Mononuclear cell (primary cell): ENCODE results near the gene AKR7A2. TPM values are rescaled to one million over a fixed set of nuclear protein-coding genes. Genes with fewer than 3 reads are reported as not detected.
A peak's percentile ranks its signal among the peaks of the same experiment; 100 is the strongest.

Experiments
- H3K27me3 ChIP-seq: 2 replicates; pipeline ENCODE4 v1.6.0; 2011; ENCODE audit warnings: low read length, control low read depth; ENCODE audit not compliant: insufficient read depth
- H3K4me1 ChIP-seq: 2 replicates; pipeline ENCODE4 v1.5.1; 2011; ENCODE audit warnings: mild to moderate bottlenecking, low read length, control low read depth; ENCODE audit not compliant: insufficient read depth
- H3K4me3 ChIP-seq: 2 replicates; pipeline ENCODE4 v1.5.1; 2011; ENCODE audit warnings: mild to moderate bottlenecking, low read length, moderate library complexity
- H3K9me3 ChIP-seq: 2 replicates; pipeline ENCODE4 v1.5.1; 2011; ENCODE audit warnings: low read depth, mild to moderate bottlenecking, control low read depth, low read length
- total RNA-seq: library from RNA; depleted of rRNA; stranded (reverse); fragments of >200 nt; gene quantifications from one replicate; pipeline ENCODE4 v1.2.3, GENCODE V29; 2012

AKR7A2 gene
- total RNA-seq, 1 donor: 17.8 TPM

DNA sequence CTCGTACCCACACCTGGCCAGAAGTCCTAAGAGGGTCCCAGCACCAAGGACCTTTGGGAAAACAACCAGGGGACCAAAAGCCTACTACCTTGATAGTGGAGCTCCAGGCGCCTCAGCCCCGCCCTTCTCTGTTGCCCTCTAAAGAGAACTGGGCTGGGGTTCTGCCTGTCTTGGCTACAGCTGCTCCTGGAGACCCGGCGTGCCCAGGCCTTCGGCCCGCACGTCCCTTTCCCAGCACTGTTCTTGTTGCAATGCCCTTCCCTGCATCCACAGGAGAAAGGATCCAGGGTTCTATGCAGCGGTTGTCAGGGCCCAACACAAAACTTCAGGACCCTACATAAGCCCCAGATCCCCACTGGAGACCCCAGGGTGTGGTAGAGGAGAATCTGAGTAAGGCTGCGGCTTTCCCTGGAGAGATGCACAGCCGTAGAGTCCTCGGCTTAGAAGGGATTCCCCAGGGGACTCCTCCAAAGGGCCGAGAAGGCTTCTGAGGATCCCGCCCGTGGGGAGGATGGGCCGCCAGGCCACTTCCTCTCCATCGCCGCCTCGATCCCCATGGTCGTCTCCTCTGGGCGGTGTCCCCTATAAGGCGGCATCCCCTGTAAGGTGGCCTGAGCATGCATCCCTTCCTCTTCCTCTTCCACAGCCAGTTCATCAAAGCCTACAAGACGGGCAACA, 12.2 kb upstream of the AKR7A2 start:
- Histone ChIP-seq H3K9me3 (no peaks in the 10 kb centered on the region), H3K4me1 (peaks cover 13% of the 10 kb centered on the region), H3K4me3 (no peak overlapping the region), H3K27me3 (no peaks in the 10 kb centered on the region)

DNA sequence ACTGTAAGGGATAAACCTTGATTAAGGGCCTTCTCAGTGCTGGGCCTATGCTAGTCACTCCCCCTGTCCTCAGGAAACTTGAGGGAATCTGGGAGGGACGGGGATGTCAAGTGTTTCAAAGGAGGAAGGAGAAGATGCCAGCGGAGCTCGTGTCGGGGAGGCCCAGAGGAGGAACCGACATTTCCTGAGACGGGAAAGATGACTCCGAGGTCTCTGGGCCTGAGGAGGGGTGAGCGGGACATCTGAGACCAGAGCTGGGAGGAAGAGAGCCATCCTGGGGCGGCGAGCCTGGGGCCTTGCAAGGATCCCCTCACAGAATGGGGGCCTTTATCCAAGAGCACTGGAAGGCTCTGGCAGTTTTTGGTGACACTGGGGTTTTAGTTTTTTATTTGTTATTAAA, 10.5 kb upstream of the AKR7A2 start:
- Histone ChIP-seq H3K4me3 (no peak overlapping the region), H3K4me1 (peaks cover 20% of the 10 kb centered on the region), H3K9me3 (no peaks in the 10 kb centered on the region), H3K27me3 (no peaks in the 10 kb centered on the region)

DNA sequence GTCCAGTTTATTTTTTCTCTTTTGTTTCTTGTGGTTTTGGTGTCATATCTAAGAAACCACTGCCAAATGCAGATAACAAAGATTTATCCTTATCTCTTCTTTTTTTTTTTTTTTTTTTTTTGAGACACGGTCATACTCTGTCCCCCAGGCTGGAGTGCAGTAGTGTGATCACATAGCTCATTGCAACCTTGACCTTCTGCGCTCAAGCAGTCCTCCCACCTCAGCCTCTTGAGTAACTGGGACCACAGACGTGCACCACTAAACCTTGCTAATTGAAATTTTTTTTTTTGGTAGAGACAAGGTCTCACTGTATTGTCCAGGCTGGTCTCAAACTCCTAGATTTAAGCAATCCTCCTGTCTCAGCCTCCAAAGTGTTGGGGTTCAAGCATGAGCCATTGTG, 9.1 kb upstream of the AKR7A2 start:
- H3K27me3 ChIP-seq: no peaks in the 10 kb centered on the region
- no peak overlapping the region for H3K4me3 ChIP-seq
- H3K9me3 ChIP-seq: no peaks in the 10 kb centered on the region
- peaks cover 35% of the 10 kb centered on the region for H3K4me1 ChIP-seq

DNA sequence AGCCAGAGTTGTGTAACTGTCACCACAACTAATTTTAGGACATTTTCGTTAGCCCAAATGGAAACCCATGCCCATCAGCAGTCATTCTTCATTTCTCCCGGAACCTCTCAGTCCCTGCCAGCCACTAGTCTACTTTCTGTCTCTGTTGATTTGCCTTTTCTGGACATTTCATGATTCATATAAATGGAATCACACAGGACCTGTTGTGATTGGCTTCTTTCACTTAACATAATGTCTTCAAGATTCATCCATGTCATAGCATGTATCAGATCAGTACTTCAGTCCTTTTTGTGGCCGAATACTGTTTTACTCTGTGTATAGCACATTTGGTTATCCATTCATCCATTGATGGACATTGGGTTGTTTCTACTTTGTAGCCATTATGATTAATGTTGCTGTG, 7.3 kb upstream of the AKR7A2 start:
- Histone ChIP-seq H3K27me3 (no peaks in the 10 kb centered on the region), H3K4me3 (no peak overlapping the region), H3K9me3 (no peaks in the 10 kb centered on the region), H3K4me1 (peaks cover 53% of the 10 kb centered on the region)

DNA sequence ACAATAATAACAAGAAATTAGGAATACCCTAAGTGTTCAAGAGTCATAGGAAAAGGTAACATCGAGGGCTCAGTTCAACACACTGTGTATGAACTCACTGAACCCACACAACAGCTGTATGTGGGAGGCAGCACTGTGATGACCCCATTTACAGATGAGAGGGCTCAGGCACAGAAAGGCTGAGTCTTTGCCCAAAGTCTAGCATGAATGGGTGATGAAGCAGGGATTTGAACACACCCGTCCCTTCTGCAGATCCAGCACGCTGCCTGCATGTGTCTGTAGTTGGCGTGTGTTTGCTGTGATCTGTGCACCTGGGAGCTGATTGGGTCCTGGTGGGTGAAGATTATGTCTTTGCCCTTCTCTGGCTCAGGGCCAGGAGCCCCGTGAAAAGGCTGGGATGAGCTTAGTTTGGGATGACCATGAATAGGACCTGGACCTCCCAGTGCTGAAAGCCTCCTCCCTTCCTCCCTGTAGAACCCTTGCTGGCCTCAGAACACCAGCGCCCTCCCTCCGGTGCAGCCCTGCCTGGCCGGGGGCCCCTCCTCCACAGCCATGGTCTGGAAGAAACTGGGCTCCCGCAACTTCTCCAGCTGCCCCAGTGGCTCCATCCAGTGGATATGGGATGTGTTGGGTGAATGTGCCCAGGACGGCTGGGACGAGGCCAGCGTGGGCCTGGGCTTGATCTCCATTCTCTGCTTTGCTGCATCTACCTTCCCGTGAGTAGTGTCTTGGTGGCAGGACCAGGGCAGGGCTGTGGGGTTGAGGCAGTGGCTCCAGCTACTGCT, 5.4 kb upstream of the AKR7A2 start:
- no peak overlapping the region for H3K4me3 ChIP-seq
- H3K4me1 ChIP-seq: peaks cover 64% of the 10 kb centered on the region
- no peaks in the 10 kb centered on the region for H3K9me3 ChIP-seq
- H3K27me3 ChIP-seq: no peaks in the 10 kb centered on the region

DNA sequence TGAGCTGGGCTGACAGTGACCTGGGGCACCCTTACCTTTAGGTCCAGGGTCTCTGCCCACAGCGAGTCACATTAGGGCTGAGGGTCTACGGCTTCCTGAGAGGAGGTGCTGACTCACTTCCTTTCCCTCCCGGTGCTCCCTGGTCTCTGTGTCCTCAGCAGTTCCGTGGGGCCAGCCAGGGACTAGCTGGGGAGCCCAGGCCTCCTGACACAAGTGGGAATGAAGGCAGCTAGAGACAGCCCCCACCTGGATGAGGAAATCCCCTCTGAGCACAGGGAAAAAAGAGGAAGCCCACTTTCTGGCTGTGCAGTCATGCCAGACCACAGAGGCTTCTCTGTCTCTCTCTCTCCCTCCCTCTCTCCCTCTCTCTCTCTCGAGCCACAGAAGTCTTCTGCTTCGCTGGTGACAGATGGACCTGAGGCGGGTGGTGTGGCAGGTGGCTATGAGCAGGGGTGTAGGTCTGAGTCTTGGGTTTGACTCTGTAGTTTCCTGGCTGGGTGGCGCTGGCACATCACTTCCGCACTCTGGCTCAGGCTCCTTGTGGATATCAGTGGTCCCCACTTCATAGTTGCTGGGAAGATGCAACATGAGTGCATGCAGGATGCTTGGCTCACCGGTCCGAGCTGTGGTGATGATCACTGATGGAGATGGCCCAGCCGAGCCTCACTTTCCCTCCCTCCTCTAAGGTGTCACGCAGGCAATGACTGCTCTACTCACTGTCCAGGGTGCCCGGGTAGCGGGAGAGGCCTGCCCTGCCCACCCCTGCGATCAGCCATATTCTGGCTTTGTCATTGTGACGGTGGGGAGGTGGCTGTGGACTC, 3.6 kb upstream of the AKR7A2 start:
- H3K9me3 ChIP-seq: no peaks in the 10 kb centered on the region
- no peak overlapping the region for H3K4me3 ChIP-seq
- peaks cover 72% of the 10 kb centered on the region for H3K4me1 ChIP-seq
- no peaks in the 10 kb centered on the region for H3K27me3 ChIP-seq

DNA sequence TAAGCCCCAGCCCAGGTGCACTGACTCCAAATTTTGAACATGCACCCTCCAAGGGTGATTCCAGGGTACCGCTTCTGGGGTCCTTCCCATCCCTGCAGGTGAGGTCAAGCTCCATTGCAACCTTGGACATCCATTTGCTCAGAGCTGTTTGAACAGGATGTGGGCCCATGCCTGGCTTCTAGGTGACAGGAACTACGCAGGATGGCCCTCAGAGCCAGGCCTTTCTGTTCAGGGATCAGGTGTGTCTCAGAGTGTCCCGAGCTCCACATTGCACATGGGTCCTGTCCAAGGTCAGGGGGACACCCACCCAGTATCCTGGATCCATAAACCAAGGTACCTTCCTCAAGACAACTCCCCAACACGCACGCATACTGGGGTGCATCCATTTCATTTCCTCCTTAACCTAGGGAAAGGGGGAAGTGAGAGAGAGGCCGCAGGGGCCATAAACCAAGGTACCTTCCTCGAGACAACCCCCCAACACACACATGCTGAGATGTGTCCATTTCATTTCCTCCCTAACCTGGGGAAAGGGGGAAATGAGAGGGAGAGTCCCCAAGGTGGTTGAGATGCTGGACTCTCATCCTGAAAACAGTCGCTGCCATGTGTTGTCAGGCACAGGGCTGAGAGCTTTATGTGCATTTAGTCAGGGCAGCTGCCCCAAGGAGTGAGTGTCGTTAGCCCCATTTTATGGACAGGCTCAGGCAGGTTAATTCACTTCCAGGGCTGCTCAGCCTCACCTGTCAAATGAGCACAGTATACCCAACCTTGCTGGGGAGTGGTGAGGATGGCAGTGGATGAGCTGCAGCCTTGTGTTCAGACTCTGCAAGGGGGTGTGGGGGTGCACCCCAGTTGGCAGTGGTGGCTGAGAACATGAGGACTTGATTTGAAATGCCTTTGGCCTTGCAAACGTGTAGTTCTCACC, 2.3 kb upstream of the AKR7A2 start:
- Histone ChIP-seq H3K4me1 (peaks cover 72% of the 10 kb centered on the region), H3K27me3 (no peaks in the 10 kb centered on the region), H3K4me3 (no peak overlapping the region), H3K9me3 (no peaks in the 10 kb centered on the region)

DNA sequence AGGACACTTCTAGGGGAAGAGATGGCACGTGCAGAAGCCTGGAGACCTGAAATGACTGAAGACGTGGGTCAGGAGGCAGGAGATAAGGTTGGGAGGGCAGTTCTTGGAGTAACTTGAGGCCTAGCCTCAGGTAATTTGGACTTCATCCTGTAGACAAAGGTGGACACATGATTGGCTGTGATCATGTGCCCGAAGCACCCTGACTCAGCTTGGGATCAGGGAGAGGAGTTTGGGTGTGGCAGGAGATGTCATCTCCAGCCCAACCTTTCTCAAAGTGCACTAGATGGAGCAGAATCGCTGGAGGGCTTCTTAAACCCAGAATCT, 1.7 kb upstream of the AKR7A2 start:
- Histone ChIP-seq H3K27me3 (no peaks in the 10 kb centered on the region), H3K9me3 (no peaks in the 10 kb centered on the region), H3K4me1 (peaks cover 68% of the 10 kb centered on the region), H3K4me3 (no peak overlapping the region)

DNA sequence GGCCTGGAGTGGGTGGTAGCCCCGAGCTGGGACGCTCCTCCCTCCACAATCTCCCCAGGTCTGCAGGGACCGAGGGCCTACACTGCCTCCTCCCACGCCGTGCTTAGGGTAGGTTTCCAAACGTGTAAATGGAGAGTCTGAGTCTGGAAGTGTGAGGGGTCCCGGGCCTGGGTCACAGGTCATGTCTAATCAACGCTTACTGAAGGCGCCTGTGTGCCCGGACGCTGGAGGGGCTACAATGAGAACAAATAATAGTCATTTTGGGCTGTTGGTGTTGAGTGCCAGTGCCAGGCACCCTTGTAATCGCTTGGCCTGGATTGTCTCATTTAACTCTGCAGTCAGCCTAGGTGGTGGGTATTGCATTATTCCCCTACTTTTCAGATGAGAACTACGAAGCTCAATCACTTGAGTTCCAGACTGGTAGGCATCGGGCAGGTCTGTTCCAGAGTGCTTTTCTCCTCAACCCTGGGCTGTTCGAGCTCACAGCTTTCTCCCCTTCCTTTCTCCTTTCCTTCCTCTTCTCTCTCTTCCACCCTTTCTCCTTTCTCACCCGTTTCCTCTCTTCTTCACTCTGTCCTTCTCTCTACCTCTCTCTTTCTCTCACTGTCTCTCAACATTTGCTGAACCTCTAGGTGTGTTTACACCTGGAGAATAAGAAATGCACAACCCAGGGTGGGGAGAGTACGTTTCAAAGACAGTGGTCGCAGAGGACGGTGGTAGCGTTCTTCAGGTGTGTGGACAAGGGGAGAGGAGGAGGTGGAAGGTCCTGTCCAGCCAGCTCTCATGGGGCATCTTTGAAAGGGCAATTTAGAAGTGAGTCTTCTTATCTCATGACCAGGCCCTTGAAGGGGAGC, 1.1 kb upstream of the AKR7A2 start:
- Histone ChIP-seq H3K9me3 (no peaks in the 10 kb centered on the region), H3K27me3 (no peaks in the 10 kb centered on the region), H3K4me3 (peak overlapping the region; percentile 74), H3K4me1 (peaks cover 68% of the 10 kb centered on the region)

DNA sequence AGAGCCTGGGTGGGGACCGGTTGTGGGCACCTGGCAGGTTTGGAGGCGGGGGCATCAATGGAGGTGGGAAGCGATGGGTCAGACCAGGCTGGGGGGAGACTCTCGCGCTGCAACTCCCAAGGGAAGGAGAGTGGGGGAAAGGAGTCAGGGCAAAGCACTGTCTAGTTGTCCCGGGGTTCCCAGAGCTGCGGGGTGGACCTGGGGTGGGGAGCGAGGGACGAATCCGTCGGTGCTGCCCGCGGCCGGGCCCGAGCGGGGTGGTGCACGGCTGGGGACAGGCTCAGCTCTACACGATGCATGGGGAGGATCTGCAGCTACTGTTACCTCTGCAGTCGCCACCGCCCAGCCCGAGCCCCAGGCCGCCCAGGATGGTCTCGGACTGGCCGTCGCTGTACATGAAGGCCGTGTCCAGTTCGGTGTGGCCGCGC, 427 bp downstream of the AKR7A2 start:
- H3K4me3 ChIP-seq: peak overlapping the region; percentile 74
- H3K4me1 ChIP-seq: peaks cover 55% of the 10 kb centered on the region
- H3K27me3 ChIP-seq: no peaks in the 10 kb centered on the region
- no peaks in the 10 kb centered on the region for H3K9me3 ChIP-seq

DNA sequence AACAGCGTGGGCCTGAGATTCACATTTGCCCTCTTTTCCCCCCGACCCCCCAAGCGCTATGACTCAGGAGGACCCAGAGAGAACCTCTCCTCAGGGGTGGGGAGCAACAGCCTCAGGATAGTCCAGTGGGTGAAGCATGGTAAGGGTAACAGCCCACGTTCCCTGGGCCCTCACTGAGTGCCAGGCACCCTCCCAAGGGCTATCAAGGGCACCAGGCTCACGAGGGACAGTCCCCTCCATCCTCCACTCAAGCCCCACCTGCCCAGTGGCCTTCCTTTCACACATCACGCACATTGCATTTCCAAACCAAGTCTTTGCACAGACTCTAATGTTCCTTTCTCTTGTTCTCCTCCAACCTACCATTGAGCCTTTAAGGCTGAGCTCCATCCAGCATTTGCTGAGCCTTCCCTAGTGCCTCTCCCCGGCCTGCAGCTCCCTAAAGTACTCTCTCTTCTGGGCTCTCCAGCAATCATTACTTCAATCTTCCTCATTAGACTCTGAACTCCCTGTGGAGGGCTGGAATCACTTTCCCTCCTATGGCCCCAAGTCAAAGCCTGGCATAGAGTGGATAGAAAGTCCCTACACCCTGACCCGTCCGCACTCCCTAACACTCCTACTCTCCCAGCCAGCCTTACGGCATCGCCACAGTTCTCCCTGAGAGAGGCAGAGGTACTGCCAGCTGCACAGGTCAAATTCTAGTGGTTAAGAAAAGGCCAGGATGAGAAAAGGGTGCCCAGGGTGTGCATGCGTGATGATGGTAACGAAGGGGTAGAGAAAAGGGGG, 1.0 kb downstream of the AKR7A2 start:
- no peaks in the 10 kb centered on the region for H3K9me3 ChIP-seq
- H3K4me1 ChIP-seq: peaks cover 49% of the 10 kb centered on the region
- H3K4me3 ChIP-seq: peak overlapping the region; percentile 74
- H3K27me3 ChIP-seq: no peaks in the 10 kb centered on the region

DNA sequence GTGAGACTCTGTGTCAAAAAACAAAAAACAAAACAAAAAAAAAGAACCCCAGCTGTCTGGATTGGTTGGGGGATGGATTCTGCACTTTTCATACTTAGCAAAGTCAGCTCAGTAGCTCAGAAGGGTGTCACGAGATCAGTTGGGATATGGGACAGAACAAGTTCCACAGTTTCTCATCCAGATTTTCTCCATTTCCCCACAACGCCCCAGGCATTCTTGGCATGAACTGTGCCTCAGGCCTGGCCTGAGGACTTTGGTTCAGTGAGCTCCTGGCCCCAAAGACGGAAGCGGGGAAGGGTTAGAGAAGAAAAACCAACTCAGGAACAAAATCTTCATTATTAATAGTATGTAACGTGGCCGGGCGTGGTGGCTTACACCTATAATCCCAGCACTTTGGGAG, 1.9 kb downstream of the AKR7A2 start:
- H3K4me1 ChIP-seq: peaks cover 40% of the 10 kb centered on the region
- H3K9me3 ChIP-seq: no peaks in the 10 kb centered on the region
- H3K4me3 ChIP-seq: no peak overlapping the region
- H3K27me3 ChIP-seq: no peaks in the 10 kb centered on the region

DNA sequence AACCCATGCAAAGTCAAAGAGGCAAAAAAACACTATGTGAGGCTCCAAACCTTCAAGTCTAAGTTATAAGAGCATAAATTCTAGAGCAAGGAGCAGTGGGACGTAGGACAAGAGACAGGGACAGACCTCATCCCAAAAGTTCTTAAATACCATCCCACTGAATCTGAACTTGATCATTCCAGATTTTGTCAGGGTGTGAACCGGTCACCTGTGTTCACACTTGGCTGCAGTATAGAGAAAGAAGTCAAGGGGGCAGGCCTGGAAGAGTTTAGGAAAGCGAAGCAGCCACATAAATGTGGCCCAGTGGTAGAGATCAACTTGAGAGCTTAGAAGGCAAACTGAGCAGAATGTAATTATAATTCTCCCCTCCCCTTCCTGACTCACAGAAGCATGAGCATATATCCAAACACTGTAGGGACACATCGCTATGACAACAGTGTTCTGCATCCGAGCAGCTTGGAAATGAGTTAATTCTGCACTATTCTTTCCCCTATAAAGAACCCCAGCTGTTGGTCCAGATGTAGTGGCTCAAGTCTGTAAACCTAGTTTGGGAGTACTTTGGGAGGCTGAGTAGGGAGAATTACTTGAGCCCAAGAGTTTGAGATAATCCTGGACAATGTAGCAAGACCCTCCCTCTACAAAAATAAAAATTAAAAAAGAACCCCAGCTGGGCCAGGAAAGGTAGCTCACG, 2.7 kb downstream of the AKR7A2 start:
- H3K9me3 ChIP-seq: no peaks in the 10 kb centered on the region
- no peaks in the 10 kb centered on the region for H3K27me3 ChIP-seq
- H3K4me1 ChIP-seq: peaks cover 32% of the 10 kb centered on the region
- no peak overlapping the region for H3K4me3 ChIP-seq
